Breast epithelium (tissue), 3 donors: ENCODE results near the gene AMPD2.

Experiments
- CTCF ChIP-seq, 3 donors: fragments of 450-650 bp; IDR thresholded peaks; one replicate each; pipeline ENCODE4 v1.5.1; 2016 to 2017; ENCODE audit warnings: antibody characterized with exemption in 3 of 3, mild to moderate bottlenecking in 3 of 3, moderate library complexity in 3 of 3
- POLR2A ChIP-seq: fragments of 450-650 bp; IDR thresholded peaks from one replicate; pipeline ENCODE4 v1.6.1; 2016; ENCODE audit warnings: antibody characterized with exemption, mild to moderate bottlenecking, moderate library complexity
- POLR2AphosphoS5 ChIP-seq, 3 donors: sonication (generic); formaldehyde crosslinking; IDR thresholded peaks; one replicate each; pipeline ENCODE4 v1.6.1; 2017; ENCODE audit warnings: antibody characterized with exemption in 3 of 3

- no peak for TF ChIP-seq CTCF (IDR thresholded peaks at IDR 0.05)
- no peak for TF ChIP-seq POLR2A
- TF ChIP-seq POLR2AphosphoS5 (IDR thresholded peaks at IDR 0.05): no peak
These were observed 3.8 kb upstream of the AMPD2 start for GRCh38 chr1:109615879-109616278.
